GM21367 (cell line): ENCODE results near the gene VPS13D.
"Not testable (repeated sequence)": the region's sequence is repeated elsewhere in the genome, so short reads cannot be mapped to it uniquely, and the experiment has no call there.

ENCODE experiments used
- ATAC-seq: cut with Tn5 transposase; IDR thresholded peaks from one replicate; pipeline ENCODE4 v1.9.1; 2021; ENCODE audit not compliant: unreplicated experiment

Gene VPS13D

DNA sequence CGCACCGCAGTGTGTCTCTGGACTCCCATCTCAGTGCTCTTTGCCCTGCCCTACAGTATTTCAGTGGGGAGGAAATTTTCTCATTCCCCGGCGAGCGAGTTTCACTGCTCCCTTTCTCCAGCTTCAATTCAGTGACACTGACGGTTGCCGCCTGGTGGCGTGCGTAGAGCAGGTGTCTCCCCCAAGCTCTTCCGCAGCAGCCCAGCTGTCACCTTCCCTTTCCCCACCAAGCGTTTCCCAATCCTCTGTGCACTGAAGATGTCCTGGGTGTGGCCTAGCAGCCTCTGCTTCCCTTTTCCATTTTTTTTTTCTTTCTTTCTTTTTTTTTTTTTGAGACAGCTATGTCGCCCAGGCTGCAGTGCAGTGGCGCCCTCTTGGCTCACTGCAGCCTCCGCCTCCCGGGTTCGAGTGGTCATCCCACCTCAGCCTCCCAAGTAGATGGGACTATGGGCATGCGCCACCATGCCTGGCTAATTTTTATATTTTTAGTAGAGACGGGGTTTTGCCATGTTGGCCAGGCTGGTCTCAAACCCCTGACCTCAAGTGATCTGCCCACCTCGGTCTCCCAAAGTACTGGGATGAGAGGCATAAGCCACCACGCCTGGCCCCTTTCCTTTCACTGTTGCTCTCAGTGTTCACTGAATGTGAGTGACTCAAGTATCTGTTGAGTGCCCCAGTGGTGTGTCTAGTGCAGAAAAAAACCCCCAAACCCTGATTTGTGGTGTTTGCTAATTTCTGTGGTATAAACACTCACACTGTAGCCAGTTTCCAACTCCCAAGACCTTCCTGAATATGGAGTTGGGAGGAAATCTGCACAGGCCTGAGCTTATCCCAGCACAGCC lies 33.0 kb upstream of the VPS13D start:
- ATAC-seq, result no peak

DNA sequence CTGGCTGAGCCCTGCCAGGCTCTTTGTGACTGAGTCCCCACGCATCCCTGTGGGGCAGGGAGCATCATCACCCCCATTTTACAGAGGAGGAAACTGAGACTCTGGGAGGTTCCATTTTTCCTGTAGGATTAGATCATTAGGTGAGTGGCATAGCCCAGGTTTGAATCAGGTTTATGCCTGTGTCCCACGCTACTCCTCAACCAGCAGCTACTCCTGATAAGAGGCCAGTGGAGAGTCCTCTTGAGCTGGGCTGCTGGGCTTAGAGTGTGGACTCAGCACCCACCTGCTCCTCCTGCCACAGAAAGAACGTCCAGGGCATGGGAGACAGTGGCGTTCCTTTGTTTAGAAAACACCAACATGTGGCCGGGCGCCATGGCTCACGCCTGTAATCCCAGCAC lies 32.3 kb upstream of the VPS13D start:
- ATAC-seq, result no peak

DNA sequence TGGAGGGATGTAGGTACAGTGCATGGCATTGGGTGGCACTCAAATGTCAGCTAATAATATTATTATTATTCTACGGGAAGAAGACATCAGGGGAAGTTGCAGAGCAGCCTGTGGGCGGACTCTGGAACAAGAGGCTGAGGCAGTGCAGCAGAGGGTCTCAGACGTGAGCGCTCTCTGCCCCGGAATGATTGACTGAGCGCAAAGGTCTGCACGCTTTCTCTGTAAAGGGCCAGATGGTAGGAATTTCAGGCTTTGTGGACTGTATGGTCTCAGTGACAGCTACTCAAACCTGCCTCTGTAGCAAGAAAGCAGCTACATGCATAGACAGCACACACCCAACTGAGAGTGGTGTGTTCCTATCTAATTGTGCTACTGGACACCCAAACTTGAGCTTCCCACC lies 29.6 kb upstream of the VPS13D start:
- no peak for ATAC-seq

DNA sequence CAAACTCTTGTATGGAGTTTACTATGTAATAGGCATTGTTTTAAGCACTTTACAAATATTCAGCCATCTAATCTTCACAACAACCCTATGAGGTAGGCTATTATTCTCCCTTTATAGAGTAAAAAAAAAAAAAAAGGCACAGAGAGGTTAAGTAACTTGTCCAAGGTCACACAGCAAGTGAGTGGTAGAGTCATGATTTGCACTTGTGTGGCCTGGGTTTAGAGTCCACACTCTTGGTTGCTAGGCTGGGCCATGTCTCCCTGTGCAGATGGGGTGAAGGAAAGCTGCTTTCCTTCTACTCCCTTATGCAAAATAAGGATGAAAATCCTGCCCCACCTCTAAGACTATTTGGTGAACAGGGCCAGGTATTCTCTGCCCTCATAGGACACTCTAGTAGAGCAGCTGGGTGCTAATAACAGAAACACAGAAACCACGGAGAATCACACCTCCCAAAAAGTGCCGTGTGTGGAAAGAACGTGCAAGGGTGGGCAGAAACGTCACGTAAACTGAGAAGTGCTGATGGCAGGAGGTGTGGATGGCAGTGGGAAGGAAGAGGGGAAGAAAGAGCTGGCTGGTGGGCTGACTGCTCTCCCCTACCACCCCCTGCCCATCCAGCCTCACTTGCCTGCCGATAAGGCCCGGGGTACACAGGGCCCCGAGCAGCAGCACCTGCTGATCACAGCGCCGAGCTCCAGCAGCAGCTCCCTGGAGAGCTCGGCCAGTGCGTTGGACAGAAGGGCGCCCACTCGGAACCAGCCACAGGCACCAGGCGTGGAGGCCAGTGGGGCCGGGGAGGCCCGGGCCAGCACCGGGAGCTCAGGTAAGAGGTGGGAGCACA lies 28.3 kb upstream of the VPS13D start:
- no peak for ATAC-seq

- no peak for ATAC-seq
Measured at GRCh38 chr1:12202190-12202497, 27.7 kb upstream of the VPS13D start.

DNA sequence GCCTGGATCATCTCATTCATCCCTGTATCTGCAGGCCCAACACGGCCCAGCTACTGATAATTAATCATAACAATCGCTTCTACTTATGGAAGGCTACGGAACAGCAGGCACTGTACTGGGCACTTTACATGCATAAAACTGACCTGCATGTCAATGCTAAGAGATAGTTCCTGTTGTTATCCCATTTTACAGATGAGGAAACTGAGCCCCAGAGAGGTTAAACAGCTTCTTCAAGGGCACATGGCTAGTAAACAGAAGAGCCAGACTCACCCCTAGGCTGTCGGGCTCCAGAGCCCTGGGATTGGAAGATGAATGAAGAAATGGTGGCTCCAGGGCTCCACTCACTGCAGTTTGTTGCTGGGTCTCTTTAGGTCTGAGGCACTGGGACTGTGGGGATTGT lies 27.3 kb upstream of the VPS13D start:
- no peak for ATAC-seq

- ATAC-seq, result no peak
Measured at GRCh38 chr1:12203216-12204007, 26.4 kb upstream of the VPS13D start.

DNA sequence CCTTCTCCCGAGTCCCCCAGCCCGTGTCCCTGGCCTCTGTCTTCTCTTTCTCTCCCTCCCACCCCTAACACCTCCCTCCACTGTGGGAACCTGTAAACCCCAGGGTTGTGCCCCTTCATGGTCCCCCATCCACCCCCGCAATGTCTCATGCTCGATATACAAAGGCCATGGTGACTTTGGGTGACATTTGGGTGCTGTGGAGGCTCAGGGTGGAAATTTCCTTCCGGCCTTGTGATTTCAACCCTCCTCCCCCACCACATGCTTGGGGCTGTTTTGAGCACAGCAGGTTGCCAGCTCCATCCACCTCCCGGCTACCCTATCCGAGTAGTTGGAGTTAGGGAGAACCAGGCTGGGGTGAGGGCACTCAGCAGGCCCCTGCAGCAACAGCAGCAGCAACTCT lies 25.7 kb upstream of the VPS13D start:
- no peak for ATAC-seq

- no peak for ATAC-seq
Measured at GRCh38 chr1:12204754-12205658, 24.8 kb upstream of the VPS13D start.

DNA sequence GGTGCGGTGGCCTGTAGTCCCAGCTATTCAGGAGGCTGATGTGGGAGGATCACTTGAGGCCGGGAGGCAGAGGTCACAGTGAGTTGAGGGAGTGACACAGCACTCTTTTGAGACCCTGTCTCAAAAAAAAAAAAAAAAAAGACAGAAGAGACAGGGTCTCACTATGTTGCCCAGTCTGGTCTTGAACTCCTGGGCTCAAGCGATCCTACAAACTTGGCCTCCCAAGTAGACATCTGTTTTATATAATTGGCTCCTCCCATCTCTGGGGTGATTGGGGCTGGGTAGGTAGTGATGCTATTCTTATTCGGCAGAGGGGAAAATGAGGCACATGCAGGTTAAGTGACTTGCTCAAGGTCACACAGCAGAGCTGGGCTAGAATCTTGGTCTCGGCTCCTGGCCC lies 23.6 kb upstream of the VPS13D start:
- no peak for ATAC-seq

DNA sequence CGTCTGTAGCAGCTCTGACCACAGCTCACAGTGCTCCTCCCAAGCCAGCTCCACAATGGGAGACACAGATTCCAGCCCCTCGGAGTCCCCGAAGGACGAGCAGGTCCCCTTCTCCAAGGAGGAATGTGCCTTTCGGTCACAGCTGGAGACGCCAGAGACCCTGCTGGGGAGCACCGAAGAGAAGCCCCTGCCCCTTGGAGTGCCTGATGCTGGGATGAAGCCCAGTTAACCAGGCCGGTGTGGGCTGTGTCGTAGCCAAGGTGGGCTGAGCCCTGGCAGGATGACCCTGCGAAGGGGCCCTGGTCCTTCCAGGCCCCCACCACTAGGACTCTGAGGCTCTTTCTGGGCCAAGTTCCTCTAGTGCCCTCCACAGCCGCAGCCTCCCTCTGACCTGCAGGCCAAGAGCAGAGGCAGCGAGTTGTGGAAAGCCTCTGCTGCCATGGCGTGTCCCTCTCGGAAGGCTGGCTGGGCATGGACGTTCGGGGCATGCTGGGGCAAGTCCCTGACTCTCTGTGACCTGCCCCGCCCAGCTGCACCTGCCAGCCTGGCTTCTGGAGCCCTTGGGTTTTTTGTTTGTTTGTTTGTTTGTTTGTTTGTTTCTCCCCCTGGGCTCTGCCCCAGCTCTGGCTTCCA lies 22.9 kb upstream of the VPS13D start:
- ATAC-seq, result no peak

- no peak for ATAC-seq
Measured at GRCh38 chr1:12208271-12208670, 21.6 kb upstream of the VPS13D start.

DNA sequence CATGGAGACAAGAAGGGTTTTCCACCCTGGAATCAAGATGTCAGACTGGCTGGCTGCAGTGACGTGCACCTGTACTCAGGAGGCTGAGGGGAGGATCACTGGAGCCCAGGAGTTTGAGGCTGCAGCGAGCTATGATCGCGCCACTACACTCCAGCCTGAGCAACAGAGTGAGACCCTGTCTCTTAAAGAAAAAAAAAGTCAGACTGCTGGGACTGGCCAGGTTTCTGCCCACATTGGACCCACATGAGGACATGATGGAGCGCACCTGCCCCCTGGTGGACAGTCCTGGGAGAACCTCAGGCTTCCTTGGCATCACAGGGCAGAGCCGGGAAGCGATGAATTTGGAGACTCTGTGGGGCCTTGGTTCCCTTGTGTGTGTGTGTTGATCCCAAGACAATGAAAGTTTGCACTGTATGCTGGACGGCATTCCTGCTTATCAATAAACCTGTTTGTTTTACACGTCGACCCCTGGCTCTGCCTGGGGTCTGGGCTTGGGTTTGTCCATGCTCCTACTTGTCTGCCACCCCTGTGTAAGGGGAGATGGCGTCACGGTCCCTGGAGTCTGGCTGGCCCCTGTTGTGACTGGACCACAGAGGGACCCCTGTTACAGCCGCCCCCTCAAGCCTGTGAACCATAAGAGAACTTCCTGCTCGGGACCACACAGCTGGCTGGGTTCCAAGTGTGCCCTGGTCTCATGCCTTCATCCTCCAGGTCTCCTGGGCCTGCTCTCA lies 20.9 kb upstream of the VPS13D start:
- ATAC-seq, result no peak

DNA sequence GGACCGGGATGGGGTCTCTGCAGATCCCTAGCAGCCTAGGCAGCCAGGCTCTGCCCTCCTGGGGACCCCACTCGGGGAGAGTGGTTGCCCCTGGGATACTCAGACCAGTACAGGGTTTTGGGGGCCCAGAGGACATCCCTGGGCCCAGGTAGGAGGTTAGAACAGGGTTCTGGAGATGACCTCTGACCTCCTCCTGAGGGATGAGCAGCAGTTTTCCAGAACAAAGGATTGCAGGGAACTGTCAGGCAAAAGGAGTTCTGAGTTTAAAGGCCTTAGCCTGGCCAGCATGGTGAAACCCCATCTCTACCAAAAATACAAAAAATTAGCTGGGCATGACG lies 20.4 kb upstream of the VPS13D start:
- no peak for ATAC-seq

DNA sequence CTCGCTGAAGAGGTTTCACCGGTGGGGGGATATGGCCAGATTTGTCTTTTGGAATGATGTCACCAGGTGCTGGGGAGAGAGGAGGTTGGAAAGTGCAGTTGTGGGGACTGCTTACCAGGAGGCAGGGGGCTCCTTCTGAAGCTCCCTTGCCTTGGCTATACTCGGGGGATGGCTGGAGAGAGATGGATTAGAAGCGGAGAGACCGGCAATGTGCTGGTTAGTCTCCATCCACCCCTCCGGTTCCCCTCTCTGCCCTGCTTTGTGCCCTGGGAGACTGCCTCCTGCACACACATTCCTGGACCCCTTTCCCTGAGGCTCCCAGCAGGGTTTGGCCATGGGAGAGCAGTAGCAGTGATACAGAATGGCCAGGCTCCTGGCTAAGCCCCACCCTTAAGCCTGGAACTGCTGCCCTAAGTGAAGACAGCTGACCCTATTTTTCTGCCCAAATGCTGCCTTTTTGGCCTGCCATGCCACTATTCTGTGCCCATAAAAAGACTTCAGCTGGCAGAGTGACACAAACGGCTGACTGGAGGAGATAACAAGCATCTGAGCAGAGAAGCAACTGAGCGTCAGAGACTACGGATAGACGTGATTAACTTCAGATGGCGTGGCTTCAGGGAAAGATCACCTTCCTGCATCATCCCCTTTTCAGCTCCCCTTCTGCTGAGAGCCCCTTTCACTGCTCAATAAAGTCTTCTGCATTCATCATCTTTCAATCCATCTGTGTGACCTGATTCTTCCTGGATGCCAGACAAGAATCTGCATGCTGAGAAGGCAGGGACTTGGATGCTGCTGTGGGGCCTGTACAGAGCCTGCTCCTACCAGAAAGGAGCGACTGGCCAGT lies 14.5 kb upstream of the VPS13D start:
- no peak for ATAC-seq

DNA sequence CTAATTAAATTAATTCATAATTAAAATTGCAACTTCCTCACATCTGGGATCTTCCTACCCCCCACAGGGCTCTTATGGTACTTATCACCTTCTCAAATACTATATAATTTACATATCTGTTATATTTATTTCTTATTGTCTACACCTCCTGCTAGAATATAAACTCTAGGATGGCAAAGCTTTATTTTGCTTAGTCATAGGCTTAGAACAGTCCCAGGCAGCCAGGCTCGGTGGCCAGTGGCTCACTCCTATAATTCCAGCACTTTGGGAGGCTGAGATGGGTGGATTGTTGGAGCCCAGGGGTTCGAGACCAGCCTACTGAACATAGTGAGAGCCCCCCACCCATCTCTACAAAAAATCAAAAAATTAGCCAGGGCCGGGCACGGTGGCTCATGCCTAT lies 10.0 kb upstream of the VPS13D start:
- no peak for ATAC-seq

- ATAC-seq, result no peak
Measured at GRCh38 chr1:12220890-12221289, 8.9 kb upstream of the VPS13D start.

- ATAC-seq, result not testable (repeated sequence)
Measured at GRCh38 chr1:12222700-12223099, 7.1 kb upstream of the VPS13D start.

DNA sequence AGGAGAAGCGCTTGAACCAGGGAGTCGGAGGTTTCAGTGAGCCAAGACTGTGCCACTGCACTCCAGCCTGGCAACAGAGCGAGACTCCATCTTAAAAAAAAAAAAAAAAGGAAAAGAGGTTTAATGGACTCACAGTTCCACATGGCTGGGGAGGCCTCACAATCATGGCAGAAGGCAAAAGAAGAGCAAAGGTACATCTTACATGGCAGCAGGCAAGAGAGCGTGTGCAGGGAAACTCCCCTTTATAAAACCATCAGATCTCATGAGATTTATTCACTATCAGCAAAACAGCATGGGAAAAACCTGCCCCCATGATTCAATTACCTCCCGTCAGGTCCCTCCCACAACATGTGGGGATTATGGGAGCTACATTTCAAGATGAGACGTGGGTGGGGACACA lies 5.7 kb upstream of the VPS13D start:
- ATAC-seq, result not testable (repeated sequence)
